ENCODE measurements around the gene PSMF1. TPM values are rescaled to one million over a fixed set of nuclear protein-coding genes. Genes with fewer than 3 reads are reported as not detected.

PSMF1 gene
- total and polyA plus RNA-seq, 2 of the 13 experiments (the other 11 are each of a cell fraction or from before 2014, with no cell fraction given), result 82.5 to 86.0 TPM

DNA sequence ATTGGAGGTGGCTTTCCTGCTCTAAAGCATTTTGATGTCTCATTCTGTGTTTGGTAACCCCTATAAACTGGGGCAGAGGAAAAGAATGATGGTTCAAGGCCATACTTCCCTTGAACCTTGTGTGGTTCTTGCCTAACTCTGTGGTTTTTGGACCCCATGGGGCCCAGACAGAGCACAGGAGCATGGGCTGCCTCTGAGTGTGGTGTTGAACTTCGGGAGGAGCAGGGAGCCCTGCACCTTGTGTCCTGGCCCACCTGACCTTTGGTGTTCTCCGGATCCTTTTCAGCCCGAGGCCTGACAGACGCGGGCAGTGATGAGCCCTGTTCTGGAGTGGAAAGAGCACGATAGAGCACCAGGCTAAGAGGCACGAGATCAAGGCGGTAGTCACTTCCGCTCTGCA is 47.5 kb downstream of the PSMF1 start (continued):
- TF ChIP-seq MTA1 (CRISPR knock-in tag; IDR thresholded peaks at IDR 0.05; ENCODE audit: borderline replicate concordance), result peak; percentile 65; the same call in 1 of the 2 replicates
- TF ChIP-seq, protein P1, sequence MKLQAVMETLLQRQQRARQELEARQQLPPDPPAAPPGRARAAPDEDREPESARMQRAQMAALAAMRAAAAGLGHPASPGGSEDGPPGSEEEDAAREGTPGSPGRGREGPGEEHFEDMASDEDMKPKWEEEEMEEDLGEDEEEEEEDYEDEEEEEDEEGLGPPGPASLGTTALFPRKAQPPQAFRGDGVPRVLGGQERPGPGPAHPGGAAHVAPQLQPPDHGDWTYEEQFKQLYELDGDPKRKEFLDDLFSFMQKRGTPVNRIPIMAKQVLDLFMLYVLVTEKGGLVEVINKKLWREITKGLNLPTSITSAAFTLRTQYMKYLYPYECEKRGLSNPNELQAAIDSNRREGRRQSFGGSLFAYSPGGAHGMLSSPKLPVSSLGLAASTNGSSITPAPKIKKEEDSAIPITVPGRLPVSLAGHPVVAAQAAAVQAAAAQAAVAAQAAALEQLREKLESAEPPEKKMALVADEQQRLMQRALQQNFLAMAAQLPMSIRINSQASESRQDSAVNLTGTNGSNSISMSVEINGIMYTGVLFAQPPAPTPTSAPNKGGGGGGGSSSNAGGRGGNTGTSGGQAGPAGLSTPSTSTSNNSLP (IDR thresholded peaks at IDR 0.05; ENCODE audit: low read depth, low read length), result no peak

DNA sequence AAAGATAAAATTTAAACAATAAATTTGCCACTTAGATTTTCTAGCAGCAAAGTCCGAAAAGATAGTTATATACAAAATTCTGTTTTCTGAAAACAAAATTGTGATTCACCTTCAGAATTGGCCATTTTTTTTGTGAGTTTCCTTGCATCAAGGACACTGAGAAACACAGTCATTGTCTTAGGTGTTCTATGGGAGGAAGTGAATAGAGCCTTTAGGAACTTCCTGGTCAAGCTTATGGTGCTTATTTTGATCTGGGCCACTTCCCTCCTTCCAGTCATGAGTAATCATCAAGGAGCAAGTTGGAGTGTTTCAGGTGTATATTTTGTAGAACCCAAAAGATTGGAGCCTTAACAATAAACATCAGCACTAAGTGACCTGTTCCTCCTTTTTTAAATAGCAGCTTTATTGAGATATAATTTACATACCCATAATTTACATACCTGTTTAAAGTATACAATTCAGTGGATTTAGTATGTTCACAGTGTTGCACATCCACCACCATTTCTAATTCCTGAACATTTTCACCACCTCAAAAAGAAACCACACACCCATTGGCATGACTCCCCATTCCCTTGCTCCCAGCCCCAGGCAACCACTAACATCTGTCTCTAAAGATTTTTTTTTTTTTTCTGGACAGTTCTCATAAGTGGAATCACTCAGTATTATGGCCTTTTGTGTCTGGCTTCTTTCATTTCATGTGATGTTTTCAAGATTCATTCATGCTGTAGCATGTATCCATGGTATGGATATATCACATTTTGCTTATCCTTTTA is 48.7 kb downstream of the PSMF1 start:
- no TSS peak for BruUV-seq (replicated peaks)
- intact Hi-C loops (cut with micrococcal nuclease; ENCODE audit: unreplicated experiment) (no loop called here), in situ Hi-C loops (cut with HindIII; ENCODE audit: extremely low pct_ligation_motif_present, low pct_unique_long_range_greater_than_20kb) (no loop called here)
- no peak overlapping the region for H3K4me2 ChIP-seq (ENCODE audit: low read depth, low read length)
- H3K36me3 ChIP-seq (replicated peaks in 1 of 2; ENCODE audit: control insufficient read depth in 1 of 2, insufficient read depth in 2 of 2, low read length in 2 of 2), result peaks cover 63 to 93% of the 10 kb centered on the region in 2 experiments
- H3K27ac ChIP-seq (ENCODE audit: extremely low read length, insufficient read depth, low read length), result no peak overlapping the region
- POLR2A ChIA-PET, result no interaction called here
- ATAC-seq, result no peak
- FAIRE-seq, result peak; percentile 42
- peaks cover 16% of the 10 kb centered on the region for H3K4me1 ChIP-seq (ENCODE audit: insufficient read depth, low read length)
- no peak overlapping the region for H2AFZ ChIP-seq (ENCODE audit: low read length)
- no peak overlapping the region for H3K4me3 ChIP-seq (replicated peaks in 1 of 3; ENCODE audit: insufficient read depth in 1 of 3, low read depth in 2 of 3, low read length in 3 of 3)
- DNase-seq (ENCODE audit: low spot score), result no peak
- 97% methylated on average over 1 of the region's 1 CpG for WGBS (ENCODE audit: low lambda C conversion rate)
- H3K79me2 ChIP-seq (ENCODE audit: insufficient read depth, low read length), result no peaks in the 10 kb centered on the region
- peaks cover 14% of the 10 kb centered on the region; the same call in 1 of the 2 replicates for H4K20me1 ChIP-seq (ENCODE audit: insufficient read depth, low read length)
- CTCF ChIA-PET (ENCODE audit: low intra/inter-chr PET ratio, low total read pairs), result no interaction called here
- no peak overlapping the region for H3K9ac ChIP-seq (ENCODE audit: insufficient read depth, low read depth, low read length)
- H3K9me3 ChIP-seq (ENCODE audit: low read length), result no peaks in the 10 kb centered on the region
- no peaks in the 10 kb centered on the region for H3K27me3 ChIP-seq (ENCODE audit: control insufficient read depth in 1 of 2, insufficient read depth in 2 of 2, low read length in 2 of 2)
- TF ChIP-seq ZNF333 (CRISPR knock-in tag; IDR thresholded peaks at IDR 0.05; ENCODE audit: borderline replicate concordance) (no peak), ZNF720 (CRISPR knock-in tag; IDR thresholded peaks at IDR 0.05) (no peak), PTBP1 (IDR thresholded peaks at IDR 0.05; ENCODE audit: low read depth, low read length, poor library complexity, severe bottlenecking) (no peak), AGO1 (IDR thresholded peaks at IDR 0.05; ENCODE audit: low read depth, low read length, poor library complexity, severe bottlenecking) (no peak), ATF1 (CRISPR knock-in tag; IDR thresholded peaks at IDR 0.05) (no peak), SCMH1 (CRISPR knock-in tag; IDR thresholded peaks at IDR 0.05; ENCODE audit: borderline replicate concordance) (no peak)
- TF ChIP-seq, protein P2, sequence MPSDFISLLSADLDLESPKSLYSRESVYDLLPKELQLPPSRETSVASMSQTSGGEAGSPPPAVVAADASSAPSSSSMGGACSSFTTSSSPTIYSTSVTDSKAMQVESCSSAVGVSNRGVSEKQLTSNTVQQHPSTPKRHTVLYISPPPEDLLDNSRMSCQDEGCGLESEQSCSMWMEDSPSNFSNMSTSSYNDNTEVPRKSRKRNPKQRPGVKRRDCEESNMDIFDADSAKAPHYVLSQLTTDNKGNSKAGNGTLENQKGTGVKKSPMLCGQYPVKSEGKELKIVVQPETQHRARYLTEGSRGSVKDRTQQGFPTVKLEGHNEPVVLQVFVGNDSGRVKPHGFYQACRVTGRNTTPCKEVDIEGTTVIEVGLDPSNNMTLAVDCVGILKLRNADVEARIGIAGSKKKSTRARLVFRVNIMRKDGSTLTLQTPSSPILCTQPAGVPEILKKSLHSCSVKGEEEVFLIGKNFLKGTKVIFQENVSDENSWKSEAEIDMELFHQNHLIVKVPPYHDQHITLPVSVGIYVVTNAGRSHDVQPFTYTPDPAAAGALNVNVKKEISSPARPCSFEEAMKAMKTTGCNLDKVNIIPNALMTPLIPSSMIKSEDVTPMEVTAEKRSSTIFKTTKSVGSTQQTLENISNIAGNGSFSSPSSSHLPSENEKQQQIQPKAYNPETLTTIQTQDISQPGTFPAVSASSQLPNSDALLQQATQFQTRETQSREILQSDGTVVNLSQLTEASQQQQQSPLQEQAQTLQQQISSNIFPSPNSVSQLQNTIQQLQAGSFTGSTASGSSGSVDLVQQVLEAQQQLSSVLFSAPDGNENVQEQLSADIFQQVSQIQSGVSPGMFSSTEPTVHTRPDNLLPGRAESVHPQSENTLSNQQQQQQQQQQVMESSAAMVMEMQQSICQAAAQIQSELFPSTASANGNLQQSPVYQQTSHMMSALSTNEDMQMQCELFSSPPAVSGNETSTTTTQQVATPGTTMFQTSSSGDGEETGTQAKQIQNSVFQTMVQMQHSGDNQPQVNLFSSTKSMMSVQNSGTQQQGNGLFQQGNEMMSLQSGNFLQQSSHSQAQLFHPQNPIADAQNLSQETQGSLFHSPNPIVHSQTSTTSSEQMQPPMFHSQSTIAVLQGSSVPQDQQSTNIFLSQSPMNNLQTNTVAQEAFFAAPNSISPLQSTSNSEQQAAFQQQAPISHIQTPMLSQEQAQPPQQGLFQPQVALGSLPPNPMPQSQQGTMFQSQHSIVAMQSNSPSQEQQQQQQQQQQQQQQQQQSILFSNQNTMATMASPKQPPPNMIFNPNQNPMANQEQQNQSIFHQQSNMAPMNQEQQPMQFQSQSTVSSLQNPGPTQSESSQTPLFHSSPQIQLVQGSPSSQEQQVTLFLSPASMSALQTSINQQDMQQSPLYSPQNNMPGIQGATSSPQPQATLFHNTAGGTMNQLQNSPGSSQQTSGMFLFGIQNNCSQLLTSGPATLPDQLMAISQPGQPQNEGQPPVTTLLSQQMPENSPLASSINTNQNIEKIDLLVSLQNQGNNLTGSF (CRISPR knock-in tag; IDR thresholded peaks at IDR 0.05), result no peak
- TF ChIP-seq, protein P3, sequence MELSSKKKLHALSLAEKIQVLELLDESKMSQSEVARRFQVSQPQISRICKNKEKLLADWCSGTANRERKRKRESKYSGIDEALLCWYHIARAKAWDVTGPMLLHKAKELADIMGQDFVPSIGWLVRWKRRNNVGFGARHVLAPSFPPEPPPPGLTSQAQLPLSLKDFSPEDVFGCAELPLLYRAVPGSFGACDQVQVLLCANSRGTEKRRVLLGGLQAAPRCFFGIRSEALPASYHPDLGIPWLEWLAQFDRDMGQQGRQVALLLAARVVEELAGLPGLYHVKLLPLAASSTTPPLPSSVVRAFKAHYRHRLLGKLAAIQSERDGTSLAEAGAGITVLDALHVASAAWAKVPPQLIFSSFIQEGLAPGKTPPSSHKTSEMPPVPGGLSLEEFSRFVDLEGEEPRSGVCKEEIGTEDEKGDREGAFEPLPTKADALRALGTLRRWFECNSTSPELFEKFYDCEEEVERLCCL (CRISPR knock-in tag; IDR thresholded peaks at IDR 0.05; ENCODE audit: borderline replicate concordance), result no peak
- TF ChIP-seq, protein P4, sequence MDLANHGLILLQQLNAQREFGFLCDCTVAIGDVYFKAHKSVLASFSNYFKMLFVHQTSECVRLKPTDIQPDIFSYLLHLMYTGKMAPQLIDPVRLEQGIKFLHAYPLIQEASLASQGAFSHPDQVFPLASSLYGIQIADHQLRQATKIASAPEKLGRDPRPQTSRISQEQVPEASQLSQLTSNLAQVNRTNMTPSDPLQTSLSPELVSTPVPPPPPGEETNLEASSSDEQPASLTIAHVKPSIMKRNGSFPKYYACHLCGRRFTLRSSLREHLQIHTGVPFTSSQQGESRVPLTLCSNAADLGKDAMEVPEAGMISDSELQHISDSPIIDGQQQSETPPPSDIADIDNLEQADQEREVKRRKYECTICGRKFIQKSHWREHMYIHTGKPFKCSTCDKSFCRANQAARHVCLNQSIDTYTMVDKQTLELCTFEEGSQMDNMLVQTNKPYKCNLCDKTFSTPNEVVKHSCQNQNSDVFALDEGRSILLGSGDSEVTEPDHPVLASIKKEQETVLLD (CRISPR knock-in tag; IDR thresholded peaks at IDR 0.05; ENCODE audit: low read depth), result no peak
